GM21723 (cell line): ENCODE data around the gene MCHR1.
"Not testable (repeated sequence)": the region's sequence is repeated elsewhere in the genome, so short reads cannot be mapped to it uniquely, and the experiment has no call there.

Source experiments
- ATAC-seq: cut with Tn5 transposase; IDR thresholded peaks from one replicate; pipeline ENCODE4 v1.9.1; 2021; ENCODE audit warnings: mild to moderate bottlenecking, moderate library complexity; ENCODE audit not compliant: unreplicated experiment

MCHR1 gene

GRCh38 chr22:40654522-40655167, 24.6 kb upstream of the MCHR1 start:
- ATAC-seq: no peak

GRCh38 chr22:40655941-40656340, 23.3 kb upstream of the MCHR1 start:
- ATAC-seq: not testable (repeated sequence)

- ATAC-seq: not testable (repeated sequence)
Measured at GRCh38 chr22:40656651-40657050, 22.6 kb upstream of the MCHR1 start.

- no peak for ATAC-seq
Measured at GRCh38 chr22:40659166-40659565, 20.1 kb upstream of the MCHR1 start.

- no peak for ATAC-seq
Measured at GRCh38 chr22:40660730-40661129, 18.6 kb upstream of the MCHR1 start.

- no peak for ATAC-seq
Measured at GRCh38 chr22:40661671-40662070, 17.6 kb upstream of the MCHR1 start.

- ATAC-seq: no peak
Measured at GRCh38 chr22:40665312-40665711, 14.0 kb upstream of the MCHR1 start.

GRCh38 chr22:40666151-40666848, 13.0 kb upstream of the MCHR1 start:
- ATAC-seq: no peak

GRCh38 chr22:40668611-40669411, 10.5 kb upstream of the MCHR1 start:
- no peak for ATAC-seq

- no peak for ATAC-seq
Measured at GRCh38 chr22:40670058-40670457, 9.2 kb upstream of the MCHR1 start.

GRCh38 chr22:40671369-40671768, 7.9 kb upstream of the MCHR1 start:
- no peak for ATAC-seq

GRCh38 chr22:40671796-40672360, 7.4 kb upstream of the MCHR1 start:
- ATAC-seq: no peak

- ATAC-seq: no peak
Measured at GRCh38 chr22:40673017-40673416, 6.3 kb upstream of the MCHR1 start.

GRCh38 chr22:40674274-40674673, 5.0 kb upstream of the MCHR1 start:
- no peak for ATAC-seq

- not testable (repeated sequence) for ATAC-seq
Measured at GRCh38 chr22:40676166-40676565, 3.1 kb upstream of the MCHR1 start.

- ATAC-seq: no peak
Measured at GRCh38 chr22:40676644-40677043, 2.6 kb upstream of the MCHR1 start.

- ATAC-seq: no peak
Measured at GRCh38 chr22:40678493-40679248, 613 bp upstream of the MCHR1 start.

- ATAC-seq: no peak
Measured at GRCh38 chr22:40679964-40680818, 907 bp downstream of the MCHR1 start.

GRCh38 chr22:40680819-40681183, 1.5 kb downstream of the MCHR1 start:
- ATAC-seq: no peak

- ATAC-seq: no peak
Measured at GRCh38 chr22:40681451-40681850, 2.2 kb downstream of the MCHR1 start.
